HepG2 (cell line): ENCODE measurements around the gene NPPB. TPM values are rescaled to one million over a fixed set of nuclear protein-coding genes. Genes with fewer than 3 reads are reported as not detected.

Source experiments
- ATAC-seq: fragments of 200-7000 bp; cut with Tn5 transposase; 3 replicates; pipeline ENCODE4 v1.9.1; 2020; ENCODE audit warnings: mild to moderate bottlenecking, moderate library complexity
- BruUV-seq: library from RNA; stranded (reverse); fragments of 400-500 nt; replicated peaks from 2 replicates; lab custom pipeline; 2021; lab: Mats Ljungman, UMichigan
- CTCF ChIA-PET: fragments of 300-600 bp; formaldehyde crosslinking; extraction: SDS; loops from one replicate; lab custom pipeline; 2021; ENCODE audit warnings: low total read pairs, inconsistent platforms, low intra/inter-chr PET ratio; lab: Yijun Ruan, JAX
- POLR2A ChIA-PET: fragments of 350-600 bp; sonication (Branson Sonifier 250); formaldehyde crosslinking; loops from one replicate; lab custom pipeline; 2020; ENCODE audit warnings: antibody characterized with exemption, inconsistent platforms; lab: Yijun Ruan, JAX
- DNase-seq: peaks from one replicate; pipeline ENCODE4 v3.0.0-alpha.2; 2015; ENCODE audit warnings: low spot score
- FAIRE-seq: peaks from 3 replicates; lab custom pipeline; 2011; peaks lifted over from hg19 to GRCh38; lab: Jason Lieb, UNC
- H2AFZ ChIP-seq: one replicate; pipeline ENCODE4 v1.6.1; 2011; ENCODE audit warnings: low read length, inconsistent platforms
- H3K27ac ChIP-seq: fragments of 300-600 bp; 3 replicates; pipeline ENCODE4 v1.8.0; 2011; ENCODE audit warnings: mixed run types, mild to moderate bottlenecking, mixed read lengths, low read length, inconsistent platforms; ENCODE audit not compliant: insufficient read depth; ENCODE audit errors: extremely low read length
- H3K27me3 ChIP-seq, 2 experiments: fragments of 200-600 bp in 1 of 2; 2 replicates in 1 of 2; 3 replicates in 1 of 2; pipeline versions ENCODE4 v1.6.0 to v1.8.0; 2011; ENCODE audit warnings: low read length in 2 of 2, mild to moderate bottlenecking in 2 of 2, moderate library complexity in 2 of 2, inconsistent platforms in 1 of 2; ENCODE audit not compliant: insufficient read depth in 2 of 2, control insufficient read depth in 1 of 2
- H3K36me3 ChIP-seq, 2 experiments: fragments of 200-600 bp in 1 of 2; replicated peaks in 1 of 2; 2 replicates in 1 of 2; 3 replicates in 1 of 2; pipeline versions ENCODE4 v1.5.1 to v1.8.0; 2011; ENCODE audit warnings: low read length in 2 of 2, inconsistent platforms in 1 of 2; ENCODE audit not compliant: insufficient read depth in 2 of 2, control insufficient read depth in 1 of 2
- H3K4me1 ChIP-seq: 2 replicates; pipeline ENCODE4 v1.5.1; 2012; ENCODE audit warnings: low read length, inconsistent platforms; ENCODE audit not compliant: insufficient read depth
- H3K4me2 ChIP-seq: 2 replicates; pipeline ENCODE4 v1.6.0; 2011; ENCODE audit warnings: low read depth, low read length, inconsistent platforms
- H3K4me3 ChIP-seq, 3 experiments: fragments of 200-600 bp in 1 of 3; sonication (generic), shearing (Covaris generic) in 1 of 3; replicated peaks in 1 of 3; 2 replicates each; pipeline ENCODE4 v1.5.1; 2011 to 2016; ENCODE audit warnings: low read length in 3 of 3, inconsistent platforms in 2 of 3, low read depth in 2 of 3, mild to moderate bottlenecking in 2 of 3, control low read depth in 1 of 3, mixed read lengths in 1 of 3; ENCODE audit not compliant: insufficient read depth in 1 of 3
- H3K79me2 ChIP-seq: one replicate; pipeline ENCODE4 v1.6.1; 2011; ENCODE audit warnings: low read length, inconsistent platforms; ENCODE audit not compliant: insufficient read depth
- H3K9ac ChIP-seq: 2 replicates; pipeline ENCODE4 v1.6.0; 2011; ENCODE audit warnings: mild to moderate bottlenecking, low read depth, low read length, inconsistent platforms; ENCODE audit not compliant: insufficient read depth
- H3K9me3 ChIP-seq: 2 replicates; pipeline ENCODE4 v1.5.1; 2012; ENCODE audit warnings: mild to moderate bottlenecking, low read length
- H4K20me1 ChIP-seq: 2 replicates; pipeline ENCODE4 v1.6.0; 2011; ENCODE audit warnings: inconsistent platforms, mild to moderate bottlenecking, low read length, moderate library complexity; ENCODE audit not compliant: insufficient read depth
- MAFK ChIP-seq, 2 experiments: IDR thresholded peaks in 1 of 2; conservative IDR thresholded peaks in 1 of 2; 2 replicates each; pipeline ENCODE4 v1.6.1; 2011; ENCODE audit warnings: improper control_type of control experiment in 2 of 2, low read length in 2 of 2
- REST ChIP-seq, 2 experiments: IDR thresholded peaks; 2 replicates each; pipeline ENCODE4 v1.6.1; 2011 to 2012; ENCODE audit warnings: low read length in 2 of 2, borderline replicate concordance in 1 of 2, low read depth in 1 of 2, mild to moderate bottlenecking in 1 of 2, moderate library complexity in 1 of 2
- ZNF546 ChIP-seq: sonication (generic); formaldehyde crosslinking; conservative IDR thresholded peaks from 2 replicates; pipeline ENCODE4 v1.8.1; 2023; ENCODE audit warnings: mild to moderate bottlenecking, missing genetic modification reagents
- WGBS: methylation state at CpG from one replicate; pipeline ENCODE4 v1.1.6; 2017; ENCODE audit warnings: low lambda C conversion rate; 5-methylcytosine and 5-hydroxymethylcytosine counted together
- in situ Hi-C: cut with HindIII; loops from 2 replicates; pipeline ENCODE4 v1.10.0; 2017; ENCODE audit warnings: low pct_unique_long_range_greater_than_20kb; ENCODE audit not compliant: extremely low pct_ligation_motif_present
- intact Hi-C: fragments of 100-400 bp; cut with micrococcal nuclease; formaldehyde crosslinking; loops from one replicate; pipeline ENCODE4 v1.10.0; 2022; ENCODE audit not compliant: unreplicated experiment
- polyA plus RNA-seq, 8 experiments: library from polyadenylated mRNA; depleted of rRNA in 3 of 8; stranded (reverse) in 7 of 8; unstranded in 1 of 8; fragments of >200 nt; fragmentation: Illumina TruSeq in 4 of 8; extraction: Trizol in 4 of 8; gene quantifications; 2 replicates each; pipeline versions ENCODE4 v1.2.1 to v1.2.3, GENCODE V29; 2011 to 2016; ENCODE audit warnings: low read depth in 4 of 8, missing spikeins in 1 of 8, mixed read lengths in 1 of 8; ENCODE audit not compliant: insufficient read depth in 1 of 8
- total RNA-seq, 5 experiments: library from RNA; depleted of rRNA; stranded (reverse); fragments of >200 nt; fragmentation: Illumina TruSeq; extraction: Trizol; gene quantifications; 2 replicates each; pipeline ENCODE4 v1.2.3, GENCODE V29; 2016; ENCODE audit warnings: low read depth in 1 of 5

Gene NPPB
- total and polyA plus RNA-seq, 2 of the 13 experiments (the other 11 are each of a cell fraction or from before 2014, with no cell fraction given) = 1.9 TPM; not detected in 1

GRCh38 chr1:11858158-11858557 is 587 bp downstream of the NPPB start (continued):
- TF ChIP-seq REST (IDR thresholded peaks at IDR 0.05; ENCODE audit: borderline replicate concordance in 1 of 2, low read depth in 1 of 2, low read length in 2 of 2) = no peak

GRCh38 chr1:11857164-11857851 is 1.4 kb downstream of the NPPB start:
- DNase-seq (no peak), ATAC-seq (no peak)
- H3K27me3 ChIP-seq = peaks cover 2 to 31% of the 10 kb centered on the region in 2 experiments; a peak in 4 of 5 replicates

More at GRCh38 chr1:11857164-11857851, 1.4 kb downstream of the NPPB start:
- H3K9ac ChIP-seq = no peak overlapping the region
- H3K27ac ChIP-seq = no peak overlapping the region
- H2AFZ ChIP-seq = no peak overlapping the region
- no peak for FAIRE-seq
- BruUV-seq = no TSS peak
- H3K4me1 ChIP-seq = no peaks in the 10 kb centered on the region
- intact Hi-C loops (no loop called here), in situ Hi-C loops (no loop called here)
- CTCF ChIA-PET = no interaction called here
- no peak overlapping the region for H3K4me2 ChIP-seq
- H3K79me2 ChIP-seq = no peaks in the 10 kb centered on the region
- POLR2A ChIA-PET = no interaction called here
- WGBS = 31% methylated on average over 10 of the region's 10 CpGs
- H4K20me1 ChIP-seq = no peaks in the 10 kb centered on the region
- no peaks in the 10 kb centered on the region for H3K36me3 ChIP-seq
- no peaks in the 10 kb centered on the region for H3K9me3 ChIP-seq
- TF ChIP-seq MAFK (conservative IDR thresholded peaks at IDR 0.05 in 1 of 2, IDR thresholded peaks at IDR 0.05 in 1 of 2; ENCODE audit: low read length in 2 of 2) (peak; percentile 6 to 20; a peak in 1 of 4 replicates), ZNF546 (CRISPR knock-in tag) (no peak)
- no peak overlapping the region for H3K4me3 ChIP-seq
